DOHH2 (cell line): ENCODE measurements around the gene NOXA1.

Source experiments
- EZH2phosphoT487 ChIP-seq: fragments of 200-600 bp; sonication (generic); IDR thresholded peaks from 2 replicates; pipeline ENCODE4 v1.6.1; 2017; ENCODE audit warnings: borderline replicate concordance, mild to moderate bottlenecking, antibody characterized with exemption, low read length, moderate library complexity, mixed read lengths
- TF ChIP-seq, protein P1 (sequence below): fragments of 200-600 bp; sonication (generic); IDR thresholded peaks from one replicate; pipeline ENCODE4 v1.5.1; 2014; ENCODE audit warnings: antibody characterized with exemption, mild to moderate bottlenecking, low read depth, low read length; ENCODE audit not compliant: poor library complexity, severe bottlenecking

DNA sequence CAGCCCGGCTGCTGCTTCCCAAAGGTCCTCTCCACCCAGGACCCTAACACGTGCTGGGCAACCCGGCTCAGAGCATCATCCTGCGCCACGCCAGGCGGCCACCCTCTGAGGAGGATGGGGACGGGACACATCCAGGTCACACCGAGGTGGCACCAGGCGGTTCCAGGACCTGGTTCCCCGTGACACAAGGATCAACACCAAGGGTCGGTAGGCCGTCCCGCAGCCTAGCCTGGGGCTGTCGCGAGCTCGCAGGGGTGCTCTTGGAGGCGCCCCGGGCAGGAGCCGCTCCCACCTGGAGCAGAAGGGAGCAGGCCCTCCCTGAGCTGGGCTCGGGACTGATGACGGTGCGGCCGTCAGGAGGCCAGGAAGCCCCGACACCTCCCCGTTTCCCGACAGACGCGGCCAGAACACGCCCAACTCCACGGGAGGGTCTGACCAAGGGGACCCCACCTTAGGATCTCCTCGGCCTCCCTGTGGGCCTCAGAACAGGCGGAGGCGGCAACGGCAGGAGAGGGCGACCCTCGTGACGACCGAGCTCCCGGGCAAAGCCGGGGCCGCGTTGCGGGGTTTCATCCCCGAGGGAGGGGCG lies 6.5 kb upstream of the NOXA1 start:
- TF ChIP-seq, protein P1, sequence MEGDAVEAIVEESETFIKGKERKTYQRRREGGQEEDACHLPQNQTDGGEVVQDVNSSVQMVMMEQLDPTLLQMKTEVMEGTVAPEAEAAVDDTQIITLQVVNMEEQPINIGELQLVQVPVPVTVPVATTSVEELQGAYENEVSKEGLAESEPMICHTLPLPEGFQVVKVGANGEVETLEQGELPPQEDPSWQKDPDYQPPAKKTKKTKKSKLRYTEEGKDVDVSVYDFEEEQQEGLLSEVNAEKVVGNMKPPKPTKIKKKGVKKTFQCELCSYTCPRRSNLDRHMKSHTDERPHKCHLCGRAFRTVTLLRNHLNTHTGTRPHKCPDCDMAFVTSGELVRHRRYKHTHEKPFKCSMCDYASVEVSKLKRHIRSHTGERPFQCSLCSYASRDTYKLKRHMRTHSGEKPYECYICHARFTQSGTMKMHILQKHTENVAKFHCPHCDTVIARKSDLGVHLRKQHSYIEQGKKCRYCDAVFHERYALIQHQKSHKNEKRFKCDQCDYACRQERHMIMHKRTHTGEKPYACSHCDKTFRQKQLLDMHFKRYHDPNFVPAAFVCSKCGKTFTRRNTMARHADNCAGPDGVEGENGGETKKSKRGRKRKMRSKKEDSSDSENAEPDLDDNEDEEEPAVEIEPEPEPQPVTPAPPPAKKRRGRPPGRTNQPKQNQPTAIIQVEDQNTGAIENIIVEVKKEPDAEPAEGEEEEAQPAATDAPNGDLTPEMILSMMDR: no peak
- TF ChIP-seq EZH2phosphoT487: no peak
